Neural crest cell (in vitro differentiated cells): ENCODE data around the gene PRKCQ. TPM values are rescaled to one million over a fixed set of nuclear protein-coding genes. Genes with fewer than 3 reads are reported as not detected.

Experiments
- DNase-seq: peaks from one replicate; pipeline ENCODE4 v3.0.0; 2021; ENCODE audit warnings: low read depth, mixed read lengths, low spot score
- H3K27ac Mint-ChIP-seq: one replicate; pipeline ENCODE4 v1.8.0; 2021; ENCODE audit warnings: mild to moderate bottlenecking, mixed read lengths; ENCODE audit not compliant: unreplicated experiment
- H3K27me3 Mint-ChIP-seq: 2 replicates; pipeline ENCODE4 v1.8.0; 2021; ENCODE audit warnings: low read depth, mild to moderate bottlenecking, mixed read lengths
- H3K36me3 Mint-ChIP-seq: 2 replicates; pipeline ENCODE4 v1.8.0; 2021; ENCODE audit warnings: low read depth, mild to moderate bottlenecking, mixed read lengths
- H3K4me1 Mint-ChIP-seq: 2 replicates; pipeline ENCODE4 v1.8.0; 2021; ENCODE audit warnings: mixed read lengths
- H3K4me3 Mint-ChIP-seq: one replicate; pipeline ENCODE4 v1.8.0; 2021; ENCODE audit warnings: mild to moderate bottlenecking, mixed read lengths
- H3K9me3 Mint-ChIP-seq: 2 replicates; pipeline ENCODE4 v1.8.0; 2021; ENCODE audit warnings: mixed read lengths
- CTCF ChIP-seq: fragments of 200-600 bp; sonication (generic); conservative IDR thresholded peaks from 2 replicates; pipeline ENCODE4 v1.5.0; 2021; ENCODE audit warnings: antibody characterized with exemption, mild to moderate bottlenecking
- total RNA-seq: library from RNA; stranded (reverse); gene quantifications from 2 replicates; pipeline ENCODE4 v1.2.1, GENCODE V29; 2021

The PRKCQ gene
- total RNA-seq, 1 donor from 2014 or later: 3.2 TPM

DNA sequence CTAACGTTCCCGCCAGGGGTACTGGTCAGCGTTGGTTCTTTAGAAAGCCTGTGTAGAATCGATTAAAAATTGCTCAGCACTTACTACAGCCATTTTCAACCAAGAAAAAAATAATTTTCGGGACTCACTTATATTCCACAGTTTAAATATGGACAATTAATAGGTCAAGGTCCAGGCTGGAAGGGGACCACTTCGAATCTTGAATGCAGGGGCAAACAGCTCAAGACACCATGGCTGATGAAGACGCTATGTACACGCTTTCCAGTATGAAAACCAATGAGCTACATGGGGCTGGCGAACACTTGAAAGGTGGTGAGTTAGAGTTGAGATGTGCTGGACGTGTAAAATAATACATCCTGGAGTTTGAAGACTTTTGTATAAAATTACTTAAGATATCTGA, 87.2 kb downstream of the PRKCQ start:
- Mint-ChIP-seq H3K4me3 (no peak overlapping the region), H3K27ac (no peak overlapping the region), H3K36me3 (no peaks in the 10 kb centered on the region), H3K9me3 (no peaks in the 10 kb centered on the region), H3K4me1 (no peaks in the 10 kb centered on the region), H3K27me3 (no peaks in the 10 kb centered on the region)
- TF ChIP-seq CTCF: no peak
- DNase-seq: no peak

DNA sequence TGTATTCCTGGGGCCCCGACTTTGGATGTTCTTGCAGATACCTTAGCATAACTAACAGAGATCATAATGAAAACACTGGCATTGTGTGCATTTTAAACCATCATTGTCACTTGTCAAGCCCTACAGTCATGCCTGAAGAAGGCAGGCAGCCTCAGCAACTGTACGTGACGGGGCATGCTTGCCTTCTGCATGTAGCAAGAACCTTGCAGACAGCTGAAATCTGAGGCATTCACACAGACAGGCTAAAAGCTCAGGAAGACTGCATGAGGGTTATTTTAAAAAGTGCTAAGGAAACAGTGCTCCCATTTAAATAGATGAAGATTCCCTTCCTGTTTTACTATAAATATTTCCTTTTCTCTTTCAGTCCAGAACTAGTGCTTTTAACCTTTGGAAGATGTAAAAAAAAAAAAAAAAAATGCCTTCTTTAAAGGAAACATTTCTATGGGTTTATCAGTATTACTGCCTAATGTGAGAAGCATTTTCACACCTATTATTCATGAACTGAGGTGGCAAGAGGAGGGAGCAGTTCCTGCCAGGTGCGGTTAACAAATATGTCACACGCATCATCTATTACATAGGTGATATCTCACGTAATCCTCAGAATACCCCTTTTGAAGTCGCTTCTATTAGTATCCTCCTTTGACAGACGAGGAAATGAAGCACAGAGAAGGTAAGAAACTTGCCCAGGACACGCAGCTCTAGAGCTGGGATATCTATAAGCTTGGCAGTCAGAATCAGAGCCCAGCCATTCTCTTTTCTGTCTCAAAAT, 88.1 kb downstream of the PRKCQ start:
- DNase-seq: no peak
- Mint-ChIP-seq H3K9me3 (no peaks in the 10 kb centered on the region), H3K4me1 (no peaks in the 10 kb centered on the region), H3K27me3 (no peaks in the 10 kb centered on the region), H3K27ac (no peak overlapping the region), H3K36me3 (no peaks in the 10 kb centered on the region), H3K4me3 (no peak overlapping the region)
- no peak for TF ChIP-seq CTCF

GRCh38 chr10:6490614-6491013, 89.5 kb downstream of the PRKCQ start:
- H3K27me3 Mint-ChIP-seq: no peaks in the 10 kb centered on the region
- TF ChIP-seq CTCF: no peak
- H3K4me1 Mint-ChIP-seq: no peaks in the 10 kb centered on the region
- no peaks in the 10 kb centered on the region for H3K9me3 Mint-ChIP-seq
- no peaks in the 10 kb centered on the region for H3K36me3 Mint-ChIP-seq
- DNase-seq: no peak
- H3K4me3 Mint-ChIP-seq: no peak overlapping the region
- no peak overlapping the region for H3K27ac Mint-ChIP-seq

DNA sequence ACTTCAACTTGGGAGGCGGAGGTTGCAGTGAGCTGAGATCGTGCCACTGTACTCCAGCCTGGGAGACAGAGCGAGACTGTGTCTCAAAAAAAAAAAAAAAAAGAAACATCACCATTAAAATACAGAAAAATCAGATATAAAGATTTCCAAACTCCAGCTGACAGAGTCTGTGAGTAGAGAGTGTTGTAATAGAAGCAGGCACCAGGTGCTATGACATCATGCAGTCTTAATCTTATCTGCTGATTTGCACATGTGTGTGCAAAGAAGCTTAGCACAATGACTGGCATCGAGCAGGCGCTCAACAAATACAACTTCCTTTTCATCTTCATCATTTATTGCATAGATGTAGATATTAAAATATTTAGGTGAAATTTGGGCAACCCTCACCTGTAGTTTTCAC, 92.2 kb downstream of the PRKCQ start:
- no peak overlapping the region for H3K27ac Mint-ChIP-seq
- no peak overlapping the region for H3K4me3 Mint-ChIP-seq
- H3K4me1 Mint-ChIP-seq: no peaks in the 10 kb centered on the region
- H3K27me3 Mint-ChIP-seq: no peaks in the 10 kb centered on the region
- H3K36me3 Mint-ChIP-seq: no peaks in the 10 kb centered on the region
- DNase-seq: no peak
- H3K9me3 Mint-ChIP-seq: no peaks in the 10 kb centered on the region
- no peak for TF ChIP-seq CTCF

GRCh38 chr10:6486309-6486708, 93.8 kb downstream of the PRKCQ start:
- Mint-ChIP-seq H3K4me3 (no peak overlapping the region), H3K4me1 (no peaks in the 10 kb centered on the region), H3K36me3 (no peaks in the 10 kb centered on the region), H3K27ac (no peak overlapping the region), H3K9me3 (no peaks in the 10 kb centered on the region), H3K27me3 (no peaks in the 10 kb centered on the region)
- TF ChIP-seq CTCF: no peak
- DNase-seq: no peak
